ENCODE measurements around the gene PCDHA6.
"Not testable (repeated sequence)": the region's sequence is repeated elsewhere in the genome, so short reads cannot be mapped to it uniquely, and the experiment has no call there.

The PCDHA6 gene

GRCh38 chr5:140857177-140857986 lies 29.6 kb downstream of the PCDHA6 start:
- in situ Hi-C loops (cut with HindIII; ENCODE audit: low sequenced_read_pairs) = no loop called here

- in situ Hi-C loops (cut with HindIII; ENCODE audit: low sequenced_read_pairs) = no loop called here
These were observed 30.2 kb downstream of the PCDHA6 start for GRCh38 chr5:140857987-140858240.

- in situ Hi-C loops (cut with HindIII; ENCODE audit: low sequenced_read_pairs) = no loop called here
These were observed 34.9 kb downstream of the PCDHA6 start for GRCh38 chr5:140862441-140863295.

- in situ Hi-C loops (cut with HindIII; ENCODE audit: low sequenced_read_pairs) = no loop called here
These were observed 41.2 kb downstream of the PCDHA6 start, which contains the start of gene PCDHA11 for GRCh38 chr5:140868721-140869554. TSS of gene PCDHA11 (plus strand) at chr5:140868957. CDS start at chr5:140869104, 147 bp downstream.

- in situ Hi-C loops (cut with HindIII; ENCODE audit: low sequenced_read_pairs) = no loop called here
These were observed 41.8 kb downstream of the PCDHA6 start for GRCh38 chr5:140869555-140869886.

GRCh38 chr5:140870221-140871201 lies 42.8 kb downstream of the PCDHA6 start:
- in situ Hi-C loops (cut with HindIII; ENCODE audit: low sequenced_read_pairs) = no loop called here

GRCh38 chr5:140875085-140876065 lies 47.6 kb downstream of the PCDHA6 start, which contains the start of gene PCDHA12:
TSS of gene PCDHA12 (plus strand) at chr5:140875308. CDS start at chr5:140875473, 165 bp downstream.
- in situ Hi-C loops (cut with HindIII; ENCODE audit: low sequenced_read_pairs) = no loop called here

- in situ Hi-C loops (cut with HindIII; ENCODE audit: low sequenced_read_pairs) = not testable (repeated sequence)
These were observed 48.9 kb downstream of the PCDHA6 start for GRCh38 chr5:140876541-140877261.

GRCh38 chr5:140877262-140877581 lies 49.5 kb downstream of the PCDHA6 start:
- in situ Hi-C loops (cut with HindIII; ENCODE audit: low sequenced_read_pairs) = no loop called here

All from DLD1 (cell line).